GM12878 (cell line): ENCODE data around the gene NSMCE4A. TPM values are rescaled to one million over a fixed set of nuclear protein-coding genes. Genes with fewer than 3 reads are reported as not detected.

ENCODE experiments used
- ATAC-seq: fragments of 200-7000 bp; cut with Tn5 transposase; 3 replicates; pipeline ENCODE4 v1.9.1; 2020; ENCODE audit warnings: mild to moderate bottlenecking, moderate library complexity
- BruUV-seq: library from RNA; stranded (reverse); fragments of 400-500 nt; replicated peaks from 2 replicates; lab custom pipeline; 2021; lab: Mats Ljungman, UMichigan
- CTCF ChIA-PET: fragments of 300-600 bp; sonication (Branson Sonifier 250); formaldehyde crosslinking; extraction: SDS; loops from one replicate; lab custom pipeline; 2021; ENCODE audit warnings: inconsistent platforms; lab: Yijun Ruan, JAX
- POLR2A ChIA-PET: fragments of 350-600 bp; formaldehyde crosslinking; extraction: SDS; loops from one replicate; lab custom pipeline; 2021; ENCODE audit warnings: inconsistent platforms; lab: Charles Lee
- RAD21 ChIA-PET: fragments of 300-600 bp; sonication (Branson Sonifier 250); formaldehyde crosslinking; loops from one replicate; lab custom pipeline; 2023; ENCODE audit warnings: antibody characterized with exemption; ENCODE audit not compliant: unreplicated experiment; lab: Charles Lee
- SMC1A ChIA-PET: fragments of 300-600 bp; sonication (Branson Sonifier 250); formaldehyde crosslinking; loops from one replicate; lab custom pipeline; 2023; ENCODE audit not compliant: unreplicated experiment, uncharacterized antibody; lab: Charles Lee
- DNase-seq: peaks from one replicate; pipeline ENCODE4 v3.0.0-alpha.2; 2011; ENCODE audit warnings: low read depth, low spot score
- FAIRE-seq: peaks from 3 replicates; lab custom pipeline; 2011; peaks lifted over from hg19 to GRCh38; lab: Jason Lieb, UNC
- H2AFZ ChIP-seq: 2 replicates; pipeline ENCODE4 v1.6.0; 2011; ENCODE audit warnings: low read depth, low read length, control low read depth; ENCODE audit not compliant: control insufficient read depth
- H3K27ac ChIP-seq: 2 replicates; pipeline ENCODE4 v1.5.1; 2011; ENCODE audit warnings: control low read depth; ENCODE audit not compliant: control insufficient read depth, insufficient read depth
- H3K27me3 ChIP-seq, 2 experiments: replicated peaks in 1 of 2; 2 replicates each; pipeline versions ENCODE4 v1.6.0 to v1.6.1; 2011; ENCODE audit warnings: low read length in 1 of 2; ENCODE audit not compliant: control insufficient read depth in 2 of 2, insufficient read depth in 2 of 2
- H3K36me3 ChIP-seq, 2 experiments: 2 replicates each; pipeline ENCODE4 v1.5.1; 2011; ENCODE audit warnings: low read length in 1 of 2; ENCODE audit not compliant: control insufficient read depth in 2 of 2, insufficient read depth in 2 of 2
- H3K4me1 ChIP-seq: 2 replicates; pipeline ENCODE4 v1.6.1; 2011; ENCODE audit warnings: mild to moderate bottlenecking, low read length, moderate library complexity, mixed read lengths; ENCODE audit not compliant: control insufficient read depth, insufficient read depth
- H3K4me2 ChIP-seq: 2 replicates; pipeline ENCODE4 v1.6.0; 2011; ENCODE audit warnings: control low read depth; ENCODE audit not compliant: control insufficient read depth, insufficient read depth
- H3K4me3 ChIP-seq: fragments of 200-600 bp; sonication (generic); 2 replicates; pipeline ENCODE4 v1.5.1; 2016
- H3K79me2 ChIP-seq: 2 replicates; pipeline ENCODE4 v1.6.0; 2011; ENCODE audit warnings: low read length; ENCODE audit not compliant: control insufficient read depth, insufficient read depth
- H3K9ac ChIP-seq: 2 replicates; pipeline ENCODE4 v1.8.0; 2011; ENCODE audit warnings: low read length, control low read depth, mixed read lengths; ENCODE audit not compliant: control insufficient read depth, insufficient read depth
- H3K9me3 ChIP-seq: replicated peaks from 3 replicates; pipeline ENCODE4 v1.5.1; 2011; ENCODE audit warnings: mild to moderate bottlenecking, low read length; ENCODE audit not compliant: control insufficient read depth, insufficient read depth
- H4K20me1 ChIP-seq: 2 replicates; pipeline ENCODE4 v1.6.0; 2011; ENCODE audit not compliant: control insufficient read depth, insufficient read depth
- ASH2L ChIP-seq: fragments of 300-600, 200-600 bp; sonication (generic); IDR thresholded peaks from 2 replicates; pipeline ENCODE4 v1.6.1; 2017; ENCODE audit warnings: low read depth, mild to moderate bottlenecking, borderline replicate concordance
- CBFB ChIP-seq: IDR thresholded peaks from 2 replicates; pipeline ENCODE4 v1.6.1; 2016; ENCODE audit warnings: antibody characterized with exemption, low read depth
- CREM ChIP-seq: IDR thresholded peaks from 2 replicates; pipeline ENCODE4 v1.6.1; 2014; ENCODE audit warnings: antibody characterized with exemption, low read depth
- E2F8 ChIP-seq: fragments of 450-650 bp; IDR thresholded peaks from 2 replicates; pipeline ENCODE4 v1.6.1; 2018; ENCODE audit warnings: mild to moderate bottlenecking, low read depth, moderate library complexity; ENCODE audit not compliant: partially characterized antibody
- EED ChIP-seq: sonication (generic); IDR thresholded peaks from 2 replicates; pipeline ENCODE4 v1.6.1; 2016; ENCODE audit warnings: antibody characterized with exemption, low read depth
- FOXM1 ChIP-seq: IDR thresholded peaks from 2 replicates; pipeline ENCODE4 v1.6.1; 2012; ENCODE audit warnings: low read depth, mild to moderate bottlenecking, inconsistent platforms, low read length, moderate library complexity
- IRF4 ChIP-seq: IDR thresholded peaks from 2 replicates; pipeline ENCODE4 v1.6.1; 2011; ENCODE audit warnings: low read depth, low read length
- MEF2A ChIP-seq: IDR thresholded peaks from 2 replicates; pipeline ENCODE4 v1.6.1; 2011; ENCODE audit warnings: low read depth, mild to moderate bottlenecking, low read length, moderate library complexity; ENCODE audit not compliant: insufficient read depth
- MYC ChIP-seq: IDR thresholded peaks from 2 replicates; pipeline ENCODE4 v1.6.1; 2011; ENCODE audit warnings: mild to moderate bottlenecking, low read length, moderate library complexity, inconsistent platforms; ENCODE audit not compliant: insufficient read depth, insufficient replicate concordance, insufficient read length, severe bottlenecking
- NR2C1 ChIP-seq: fragments of 450-650 bp; IDR thresholded peaks from 2 replicates; pipeline ENCODE4 v1.6.1; 2017; ENCODE audit warnings: antibody characterized with exemption, mild to moderate bottlenecking, moderate library complexity
- RAD51 ChIP-seq: fragments of 450-650 bp; IDR thresholded peaks from 2 replicates; pipeline ENCODE4 v1.6.1; 2016; ENCODE audit warnings: moderate library complexity, mild to moderate bottlenecking, inconsistent platforms
- SIX5 ChIP-seq: IDR thresholded peaks from 2 replicates; pipeline ENCODE4 v1.6.1; 2011; ENCODE audit warnings: mild to moderate bottlenecking, low read depth, low read length, moderate library complexity; ENCODE audit not compliant: severe bottlenecking
- SMC3 ChIP-seq: IDR thresholded peaks from 2 replicates; pipeline ENCODE4 v1.6.1; 2011; ENCODE audit warnings: low read length, improper control_type of control experiment, borderline replicate concordance
- SP1 ChIP-seq: IDR thresholded peaks from one replicate; pipeline ENCODE4 v1.6.1; 2011; ENCODE audit warnings: low read depth, low read length
- STAT1 ChIP-seq: fragments of 450-650 bp; conservative IDR thresholded peaks from 2 replicates; pipeline ENCODE4 v1.6.1; 2014; ENCODE audit warnings: antibody characterized with exemption, mild to moderate bottlenecking
- TAF1 ChIP-seq: IDR thresholded peaks from 2 replicates; pipeline ENCODE4 v1.6.1; 2011; ENCODE audit warnings: mild to moderate bottlenecking, low read depth, low read length, borderline replicate concordance
- TCF7 ChIP-seq: IDR thresholded peaks from 2 replicates; pipeline ENCODE4 v1.6.1; 2014; ENCODE audit warnings: antibody characterized with exemption, borderline replicate concordance
- ZNF384 ChIP-seq: IDR thresholded peaks from 2 replicates; pipeline ENCODE4 v1.6.1; 2012; ENCODE audit warnings: low read depth, mild to moderate bottlenecking, low read length, improper control_type of control experiment, borderline replicate concordance
- WGBS: methylation state at CpG from one replicate; pipeline ENCODE4 v1.1.6; 2016; ENCODE audit warnings: low lambda C conversion rate; ENCODE audit not compliant: insufficient replicate concordance, insufficient coverage; ENCODE audit errors: missing lambda C conversion rate; 5-methylcytosine and 5-hydroxymethylcytosine counted together
- in situ Hi-C: fragments of 300-500 bp; cut with MboI; formaldehyde crosslinking; loops from 9 replicates; pipeline ENCODE4 v1.14.3; 2018; ENCODE audit warnings: mixed read lengths
- intact Hi-C: fragments of 100-400 bp; cut with micrococcal nuclease; formaldehyde crosslinking; loops from one replicate; pipeline ENCODE4 v1.14.2; 2022; ENCODE audit not compliant: unreplicated experiment
- polyA plus RNA-seq, 11 experiments: library from polyadenylated mRNA; depleted of rRNA in 4 of 11; unstranded in 6 of 11; stranded (reverse) in 5 of 11; fragments of >200 nt; fragmentation: Nextera tagmentation in 4 of 11; fragmentation: Illumina TruSeq in 1 of 11; extraction: Ambion mirVana in 4 of 11; extraction: Trizol in 1 of 11; gene quantifications; 1 replicate in 1 of 11; 2 replicates in 10 of 11; pipeline versions ENCODE4 v1.2.1 to v1.2.3, GENCODE V29; 2011 to 2016; ENCODE audit warnings: inconsistent platforms in 2 of 11, missing spikeins in 2 of 11, low read depth in 1 of 11
- total RNA-seq, 4 experiments: library from RNA; depleted of rRNA in 3 of 4; stranded (reverse); fragments of >200 nt in 3 of 4; fragmentation: Illumina TruSeq in 1 of 4; extraction: Trizol in 1 of 4; gene quantifications; 2 replicates each; pipeline versions ENCODE4 v1.2.1 to v1.2.3, GENCODE V29; 2013 to 2021
- TF ChIP-seq, protein P1 (sequence below): fragments of 150-350 bp; IDR thresholded peaks from 2 replicates; pipeline ENCODE4 v1.6.1; 2016; ENCODE audit warnings: low read depth, low read length

Gene NSMCE4A
- total and polyA plus RNA-seq, 10 of the 15 experiments (the other 5 are each of a cell fraction or from before 2014, with no cell fraction given): 14.2 to 105 (median 76.1) TPM

GRCh38 chr10:121998462-121998861 is 23.4 kb upstream of the NSMCE4A start (continued):
- TF ChIP-seq, protein P1, sequence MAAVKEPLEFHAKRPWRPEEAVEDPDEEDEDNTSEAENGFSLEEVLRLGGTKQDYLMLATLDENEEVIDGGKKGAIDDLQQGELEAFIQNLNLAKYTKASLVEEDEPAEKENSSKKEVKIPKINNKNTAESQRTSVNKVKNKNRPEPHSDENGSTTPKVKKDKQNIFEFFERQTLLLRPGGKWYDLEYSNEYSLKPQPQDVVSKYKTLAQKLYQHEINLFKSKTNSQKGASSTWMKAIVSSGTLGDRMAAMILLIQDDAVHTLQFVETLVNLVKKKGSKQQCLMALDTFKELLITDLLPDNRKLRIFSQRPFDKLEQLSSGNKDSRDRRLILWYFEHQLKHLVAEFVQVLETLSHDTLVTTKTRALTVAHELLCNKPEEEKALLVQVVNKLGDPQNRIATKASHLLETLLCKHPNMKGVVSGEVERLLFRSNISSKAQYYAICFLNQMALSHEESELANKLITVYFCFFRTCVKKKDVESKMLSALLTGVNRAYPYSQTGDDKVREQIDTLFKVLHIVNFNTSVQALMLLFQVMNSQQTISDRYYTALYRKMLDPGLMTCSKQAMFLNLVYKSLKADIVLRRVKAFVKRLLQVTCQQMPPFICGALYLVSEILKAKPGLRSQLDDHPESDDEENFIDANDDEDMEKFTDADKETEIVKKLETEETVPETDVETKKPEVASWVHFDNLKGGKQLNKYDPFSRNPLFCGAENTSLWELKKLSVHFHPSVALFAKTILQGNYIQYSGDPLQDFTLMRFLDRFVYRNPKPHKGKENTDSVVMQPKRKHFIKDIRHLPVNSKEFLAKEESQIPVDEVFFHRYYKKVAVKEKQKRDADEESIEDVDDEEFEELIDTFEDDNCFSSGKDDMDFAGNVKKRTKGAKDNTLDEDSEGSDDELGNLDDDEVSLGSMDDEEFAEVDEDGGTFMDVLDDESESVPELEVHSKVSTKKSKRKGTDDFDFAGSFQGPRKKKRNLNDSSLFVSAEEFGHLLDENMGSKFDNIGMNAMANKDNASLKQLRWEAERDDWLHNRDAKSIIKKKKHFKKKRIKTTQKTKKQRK: no peak

DNA sequence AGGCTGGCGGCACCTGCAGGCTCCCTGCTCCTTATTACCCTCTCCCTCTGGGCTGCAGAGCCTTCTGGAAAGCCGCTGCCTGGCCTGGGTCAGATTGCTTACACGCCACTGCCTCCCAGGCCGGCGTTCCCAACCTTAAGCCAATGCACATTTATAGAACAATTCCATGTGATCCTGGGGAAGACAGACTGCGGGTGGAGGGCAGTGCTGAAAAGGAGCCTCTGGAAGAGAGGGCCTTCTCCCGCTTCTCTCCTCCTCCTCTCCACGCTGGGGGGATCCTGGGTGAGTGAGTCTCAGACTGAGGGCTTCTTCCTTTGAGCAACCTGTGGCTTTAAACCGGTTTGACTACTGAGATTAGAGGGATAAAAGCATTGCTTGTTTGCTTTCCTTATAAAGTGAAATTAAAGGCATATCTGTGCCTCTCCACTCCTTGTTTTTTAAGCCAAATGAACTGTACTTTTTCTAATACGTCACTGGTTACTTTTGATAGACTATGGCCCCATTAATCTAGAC is 19.5 kb upstream of the NSMCE4A start:
- no peaks in the 10 kb centered on the region for H3K9me3 ChIP-seq
- ChIA-PET RAD21 (no interaction called here), CTCF (no interaction called here), POLR2A (no interaction called here), SMC1A (no interaction called here)
- no peaks in the 10 kb centered on the region for H4K20me1 ChIP-seq
- H3K79me2 ChIP-seq: no peaks in the 10 kb centered on the region
- H3K36me3 ChIP-seq: no peaks in the 10 kb centered on the region
- H3K4me1 ChIP-seq: no peaks in the 10 kb centered on the region
- no peak overlapping the region for H3K27ac ChIP-seq
- no peak overlapping the region for H3K4me2 ChIP-seq
- intact Hi-C loops (no loop called here), in situ Hi-C loops (no loop called here)
- no peak overlapping the region for H2AFZ ChIP-seq
- FAIRE-seq (no peak), ATAC-seq (no peak), DNase-seq (no peak)
- no TSS peak for BruUV-seq
- WGBS: 22% methylated on average over 10 of the region's 10 CpGs
- no peak overlapping the region for H3K4me3 ChIP-seq
- no peaks in the 10 kb centered on the region for H3K27me3 ChIP-seq
- H3K9ac ChIP-seq: no peak overlapping the region
- TF ChIP-seq CBFB (no peak), ASH2L (no peak), SIX5 (no peak), NR2C1 (no peak), MYC (no peak), EED (no peak), SMC3 (no peak), TCF7 (no peak), E2F8 (no peak), TAF1 (no peak), SP1 (no peak), IRF4 (no peak), RAD51 (no peak), MEF2A (no peak), CREM (no peak), STAT1 (no peak), ZNF384 (no peak), FOXM1 (no peak)
